HTERT RPE-1 (cell line): Measurements from ENCODE around the gene CELF1.

ENCODE experiments used
- in situ Hi-C: fragments of 300-500 bp; cut with MboI; formaldehyde crosslinking; loops from 4 replicates; pipeline ENCODE4 v1.14.3; 2020; ENCODE audit warnings: low sequenced_read_pairs

The CELF1 gene

DNA sequence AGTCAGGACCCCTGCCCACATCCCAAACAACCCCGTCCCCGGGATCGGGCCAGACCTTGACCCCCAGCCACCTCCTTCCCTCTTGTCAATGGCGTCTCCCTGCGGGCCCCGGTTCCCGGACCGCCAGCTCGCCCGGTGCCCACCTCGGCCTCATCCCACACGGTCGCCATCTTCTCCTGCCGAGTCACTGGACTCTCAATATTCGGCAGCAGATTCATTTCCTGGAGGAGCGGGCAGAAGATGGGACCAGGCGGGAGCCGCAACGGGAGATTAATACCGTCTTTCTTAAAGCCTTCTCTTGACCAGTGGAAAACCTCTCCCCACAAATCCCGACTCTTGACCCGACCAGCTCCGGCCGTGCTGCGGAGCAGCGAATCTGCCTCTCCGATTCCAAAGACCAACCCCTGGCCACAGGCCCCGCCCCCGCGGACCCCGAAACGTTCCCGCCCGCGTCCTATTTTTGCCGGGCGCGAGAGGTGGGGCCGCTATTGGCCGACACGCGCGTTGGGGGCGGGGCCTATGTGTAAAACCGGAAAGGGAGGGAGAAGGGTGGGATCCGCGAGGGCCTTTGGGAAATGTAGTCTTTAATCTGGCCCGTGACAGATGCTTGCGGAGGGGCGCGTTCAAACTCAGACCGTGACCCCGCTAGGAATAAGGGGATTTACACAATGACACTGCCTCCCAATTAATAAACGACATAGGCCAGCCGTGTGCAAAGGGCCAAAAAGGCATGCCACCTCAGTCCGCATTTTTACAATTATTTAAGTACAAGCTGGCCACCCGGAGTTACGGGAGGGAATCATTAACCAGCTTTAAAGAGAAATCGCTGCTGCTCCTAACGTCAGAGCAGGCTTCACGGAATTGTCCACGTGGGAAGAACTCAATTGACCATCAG, 126.6 kb downstream of the CELF1 start, which contains the start of gene PSMC3:
Gene PSMC3, minus strand, starts transcription at position 378 of the 895 bp plus-strand sequence. Its CDS starts 160 bp downstream, at position 218.
- in situ Hi-C loops = no loop called here

DNA sequence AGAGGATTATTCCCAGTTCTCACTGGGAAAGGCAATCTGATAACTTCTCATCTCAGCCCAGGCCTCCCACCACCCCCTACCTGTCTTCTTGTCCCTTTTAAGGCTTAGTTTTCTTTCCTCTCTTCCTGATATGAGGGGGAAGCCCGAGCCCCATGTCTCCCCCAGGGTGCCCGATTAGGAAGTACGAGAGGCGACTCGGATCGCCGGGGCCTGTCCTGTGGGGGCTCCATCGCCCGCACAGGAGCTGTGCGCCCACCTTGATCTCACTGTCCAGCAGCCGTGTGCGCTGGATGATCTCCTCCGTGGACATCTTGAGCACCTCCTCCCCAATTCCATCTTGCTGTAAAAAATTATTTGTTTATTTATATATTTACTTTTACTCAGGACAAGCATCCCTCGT, 127.3 kb downstream of the CELF1 start:
- in situ Hi-C loops = no loop called here

DNA sequence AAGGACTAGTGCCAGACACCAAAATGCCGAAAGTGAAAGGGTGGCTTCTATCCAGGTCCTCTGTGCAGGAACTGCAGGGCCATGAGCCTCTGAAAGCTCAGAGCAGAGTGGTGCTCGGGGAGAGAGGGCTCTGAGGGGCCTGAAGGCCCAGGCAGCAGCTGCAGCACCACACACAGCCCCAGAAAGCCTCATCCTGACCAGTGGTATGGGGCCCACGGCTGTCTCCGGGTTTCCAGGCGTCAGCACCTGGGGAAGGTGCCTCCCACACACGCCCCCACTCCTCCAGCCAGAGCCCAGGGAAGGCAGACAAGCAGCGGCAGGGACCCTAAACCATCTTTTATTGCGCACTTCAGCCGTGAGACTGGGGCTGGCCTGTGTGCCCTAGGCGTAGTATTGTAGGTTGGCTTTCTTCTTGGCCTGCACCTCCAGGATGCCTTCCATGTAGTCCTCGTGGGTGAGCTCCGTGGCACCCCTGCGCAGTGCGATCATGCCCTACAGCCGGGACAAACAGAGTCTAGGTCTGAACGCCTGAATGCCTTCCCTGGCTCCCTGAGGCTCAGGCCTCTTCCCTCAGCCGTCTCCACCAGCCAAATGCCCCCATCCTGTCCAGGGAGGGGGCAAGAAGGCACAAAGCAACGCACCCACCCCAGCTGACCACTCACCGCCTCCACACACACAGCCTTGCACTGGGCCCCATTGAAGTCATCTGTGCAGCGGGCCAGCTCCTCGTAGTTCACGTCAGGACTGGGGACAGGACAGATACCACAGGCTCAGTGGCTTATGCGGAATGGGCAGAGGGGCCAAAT, 134.3 kb downstream of the CELF1 start:
- in situ Hi-C loops = no loop called here

DNA sequence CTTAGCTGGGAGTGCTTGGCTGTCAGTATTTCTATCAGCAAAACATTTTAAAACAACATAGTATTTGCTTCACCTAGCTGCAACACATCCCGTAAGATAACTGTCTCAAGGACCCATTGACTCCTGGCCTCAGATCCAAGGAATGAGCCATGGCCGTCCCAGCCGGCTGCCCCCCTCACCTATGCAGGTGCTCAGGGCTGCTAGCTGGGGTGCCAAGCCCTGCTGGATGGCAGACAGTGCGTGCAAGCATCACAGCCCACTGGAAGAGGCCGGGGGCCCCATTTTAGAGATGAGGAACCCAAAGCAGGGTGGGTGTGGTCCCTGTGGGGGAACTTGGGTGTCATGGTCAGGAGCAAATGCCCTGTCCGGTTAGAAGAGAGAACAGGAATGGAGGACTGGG, 135.2 kb downstream of the CELF1 start:
- in situ Hi-C loops = no loop called here

DNA sequence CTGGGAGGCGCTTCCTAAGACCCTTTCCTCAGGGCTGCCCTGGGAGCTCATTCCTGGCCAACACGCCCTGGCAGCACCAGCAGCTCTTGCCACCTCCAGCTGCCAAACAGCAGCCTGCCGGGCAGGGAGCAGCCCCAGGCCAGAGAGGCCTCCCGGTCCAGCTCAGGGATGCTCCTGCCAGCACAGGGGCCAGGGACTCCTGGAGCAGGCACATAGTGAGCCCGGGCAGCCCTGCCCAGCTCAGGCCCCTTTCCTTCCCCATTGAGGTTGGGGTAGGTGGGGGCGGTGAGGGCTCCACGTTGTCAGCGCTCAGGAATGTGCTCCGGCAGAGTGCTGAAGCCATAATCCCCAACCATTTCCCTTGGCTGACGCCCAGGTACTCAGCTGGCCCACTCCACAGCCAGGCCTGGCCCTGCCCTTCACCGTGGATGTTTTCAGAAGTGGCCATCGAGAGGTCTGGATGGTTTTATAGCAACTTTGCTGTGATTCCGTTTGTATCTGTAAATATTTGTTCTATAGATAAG, 136.9 kb downstream of the CELF1 start:
- in situ Hi-C loops = no loop called here
